ENCODE measurements around the gene PET117. TPM values are rescaled to one million over a fixed set of nuclear protein-coding genes. Genes with fewer than 3 reads are reported as not detected.

Gene PET117
- total and polyA plus RNA-seq, 12 donors, result 4.5 to 45.4 (median 17.8) TPM

DNA sequence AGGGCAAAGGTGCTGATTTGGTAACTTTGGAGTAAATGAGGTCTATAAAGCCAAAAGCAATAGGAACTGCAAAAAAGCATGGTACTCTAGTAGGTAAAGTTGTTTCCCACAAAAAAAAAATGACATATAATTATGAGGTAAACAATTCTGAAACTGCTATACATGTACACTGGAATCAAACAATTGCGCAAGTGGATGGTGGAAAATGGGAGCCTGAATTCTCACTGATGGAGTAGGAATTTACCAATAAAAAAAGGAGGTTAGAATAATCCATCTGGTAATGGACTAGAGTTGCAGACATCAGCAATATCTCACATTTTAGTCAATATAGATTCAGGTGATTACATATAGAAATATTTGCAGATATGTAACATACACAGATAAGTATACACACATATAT lies 5.0 kb upstream of the PET117 start:
- Histone ChIP-seq H3K27ac (no peak overlapping the region), H3K9me3 (replicated peaks in 1 of 3) (no peaks in the 10 kb centered on the region), H3K4me3 (no peak overlapping the region), H3K36me3 (replicated peaks in 1 of 2) (no peaks in the 10 kb centered on the region), H3K27me3 (no peaks in the 10 kb centered on the region), H3K4me1 (replicated peaks in 1 of 2) (peaks cover 0 to 6% of the 10 kb centered on the region in 2 donors)
- WGBS, 4 donors, result 89 to 100% (median 93%) methylated on average over 1 of the region's 1 CpG
- TF ChIP-seq POLR2A (IDR thresholded peaks at IDR 0.05), result no peak
- no peak for TF ChIP-seq CTCF (IDR thresholded peaks at IDR 0.05)
- intact Hi-C loops (cut with DNase I), result no loop called here
- DNase-seq, result no peak

GRCh38 chr20:18133962-18134361 lies 3.7 kb upstream of the PET117 start:
- Histone ChIP-seq H3K4me1 (replicated peaks in 1 of 2) (peaks cover 5 to 12% of the 10 kb centered on the region in 2 donors), H3K9me3 (replicated peaks in 1 of 3) (no peaks in the 10 kb centered on the region), H3K27me3 (no peaks in the 10 kb centered on the region), H3K27ac (no peak overlapping the region), H3K36me3 (replicated peaks in 1 of 2) (no peaks in the 10 kb centered on the region), H3K4me3 (no peak overlapping the region)
- 22 to 42% (median 32%) methylated on average over 2 of the region's 2 CpGs for WGBS, 4 donors
- intact Hi-C loops (cut with DNase I), result no loop called here
- no peak for DNase-seq
- TF ChIP-seq CTCF (IDR thresholded peaks at IDR 0.05) (no peak), POLR2A (IDR thresholded peaks at IDR 0.05) (no peak)

DNA sequence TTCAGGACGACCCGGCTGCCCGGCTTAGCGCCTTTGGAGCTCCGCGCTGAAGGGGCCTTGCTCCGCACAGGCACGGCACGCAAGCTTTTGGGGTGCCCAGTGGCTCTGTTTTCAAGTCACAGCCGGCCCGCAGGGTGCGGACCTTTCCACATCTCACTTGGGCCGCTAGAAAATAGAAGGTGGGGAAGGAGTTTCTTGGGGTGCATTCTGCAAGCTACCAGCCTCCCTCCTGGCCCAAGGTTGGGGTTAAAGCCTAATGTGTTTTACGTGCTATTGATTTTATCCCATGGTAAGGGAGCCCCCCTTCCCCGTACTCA lies 561 bp downstream of the PET117 start:
- Histone ChIP-seq H3K27me3 (no peaks in the 10 kb centered on the region), H3K36me3 (replicated peaks in 1 of 2) (peaks cover 0 to 12% of the 10 kb centered on the region in 2 donors), H3K4me1 (replicated peaks in 1 of 2) (peaks cover 11 to 25% of the 10 kb centered on the region in 2 donors), H3K4me3 (peak overlapping the region; percentile 56 to 87 (median 68)), H3K27ac (peak overlapping the region; percentile 24 to 93 (median 91)), H3K9me3 (replicated peaks in 1 of 3) (no peaks in the 10 kb centered on the region)
- 0 to 3% (median 0%) methylated on average over 2 to 15 of the region's 15 CpGs for WGBS, 4 donors
- no peak for DNase-seq
- TF ChIP-seq CTCF (IDR thresholded peaks at IDR 0.05) (no peak), POLR2A (IDR thresholded peaks at IDR 0.05) (no peak)
- intact Hi-C loops (cut with DNase I), result no loop called here

GRCh38 chr20:18138639-18139583 lies 1.2 kb downstream of the PET117 start:
- H3K27me3 ChIP-seq, result no peaks in the 10 kb centered on the region
- no peaks in the 10 kb centered on the region for H3K9me3 ChIP-seq (replicated peaks in 1 of 3)
- intact Hi-C loops (cut with DNase I), result no loop called here
- TF ChIP-seq POLR2A (IDR thresholded peaks at IDR 0.05) (no peak), CTCF (IDR thresholded peaks at IDR 0.05) (no peak)
- peaks cover 11 to 25% of the 10 kb centered on the region in 2 donors for H3K4me1 ChIP-seq (replicated peaks in 1 of 2)
- peaks cover 0 to 14% of the 10 kb centered on the region in 2 donors for H3K36me3 ChIP-seq (replicated peaks in 1 of 2)
- WGBS, 4 donors, result 32 to 37% (median 35%) methylated on average over 7 of the region's 7 CpGs
- peak in 3 of 7 donors; percentile 9 to 19 (median 10) for DNase-seq
- peak overlapping the region; percentile 24 to 93 (median 91) for H3K27ac ChIP-seq
- H3K4me3 ChIP-seq, result peak overlapping the region; percentile 56 to 87 (median 68)
